NB4 (cell line): ENCODE results near the gene RPTOR.

Experiments
- MYC ChIP-seq: IDR thresholded peaks from 2 replicates; pipeline ENCODE4 v1.6.1; 2011; ENCODE audit warnings: low read depth, low read length
- POLR2A ChIP-seq: IDR thresholded peaks from 2 replicates; pipeline ENCODE4 v1.6.1; 2011; ENCODE audit warnings: mild to moderate bottlenecking; ENCODE audit not compliant: insufficient read length; ENCODE audit errors: extremely low read depth
- TF ChIP-seq, protein P1 (sequence below): IDR thresholded peaks from 2 replicates; pipeline ENCODE4 v1.6.1; 2011; ENCODE audit warnings: low read depth, low read length
- TF ChIP-seq, protein P2 (sequence below): IDR thresholded peaks from one replicate; pipeline ENCODE4 v1.5.1; 2012; ENCODE audit warnings: low read depth, low read length

DNA sequence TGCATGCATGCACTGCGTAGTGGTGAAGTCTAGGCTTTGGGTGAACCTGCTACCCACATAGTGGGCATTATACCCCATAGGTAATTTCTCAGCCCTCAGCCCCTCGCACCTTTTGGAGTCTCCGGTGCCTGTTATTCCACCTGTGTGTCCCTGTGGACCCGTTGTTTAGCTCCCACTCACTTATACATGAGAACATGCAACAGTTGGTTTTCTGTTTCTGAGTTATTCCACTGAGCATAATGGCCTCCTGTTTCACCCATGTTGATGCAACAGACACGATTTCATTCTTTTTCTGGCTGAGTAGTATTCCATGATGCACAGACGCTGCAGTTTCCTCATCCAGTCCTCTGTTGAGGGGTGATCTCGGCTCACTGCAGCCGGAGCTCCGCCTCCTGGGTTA, 305.5 kb downstream of the RPTOR start:
- TF ChIP-seq, protein P1, sequence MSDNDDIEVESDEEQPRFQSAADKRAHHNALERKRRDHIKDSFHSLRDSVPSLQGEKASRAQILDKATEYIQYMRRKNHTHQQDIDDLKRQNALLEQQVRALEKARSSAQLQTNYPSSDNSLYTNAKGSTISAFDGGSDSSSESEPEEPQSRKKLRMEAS = no peak
- TF ChIP-seq, protein P2, sequence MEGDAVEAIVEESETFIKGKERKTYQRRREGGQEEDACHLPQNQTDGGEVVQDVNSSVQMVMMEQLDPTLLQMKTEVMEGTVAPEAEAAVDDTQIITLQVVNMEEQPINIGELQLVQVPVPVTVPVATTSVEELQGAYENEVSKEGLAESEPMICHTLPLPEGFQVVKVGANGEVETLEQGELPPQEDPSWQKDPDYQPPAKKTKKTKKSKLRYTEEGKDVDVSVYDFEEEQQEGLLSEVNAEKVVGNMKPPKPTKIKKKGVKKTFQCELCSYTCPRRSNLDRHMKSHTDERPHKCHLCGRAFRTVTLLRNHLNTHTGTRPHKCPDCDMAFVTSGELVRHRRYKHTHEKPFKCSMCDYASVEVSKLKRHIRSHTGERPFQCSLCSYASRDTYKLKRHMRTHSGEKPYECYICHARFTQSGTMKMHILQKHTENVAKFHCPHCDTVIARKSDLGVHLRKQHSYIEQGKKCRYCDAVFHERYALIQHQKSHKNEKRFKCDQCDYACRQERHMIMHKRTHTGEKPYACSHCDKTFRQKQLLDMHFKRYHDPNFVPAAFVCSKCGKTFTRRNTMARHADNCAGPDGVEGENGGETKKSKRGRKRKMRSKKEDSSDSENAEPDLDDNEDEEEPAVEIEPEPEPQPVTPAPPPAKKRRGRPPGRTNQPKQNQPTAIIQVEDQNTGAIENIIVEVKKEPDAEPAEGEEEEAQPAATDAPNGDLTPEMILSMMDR = no peak
- no peak for TF ChIP-seq POLR2A
- no peak for TF ChIP-seq MYC
